Mesodermal cell (in vitro differentiated cells): Measurements from ENCODE around the gene HEPHL1.

Experiments used
- H3K27ac ChIP-seq: 2 replicates; pipeline ENCODE4 v1.7.0; 2013; ENCODE audit warnings: mild to moderate bottlenecking, low read depth, low read length, moderate library complexity; ENCODE audit not compliant: severe bottlenecking
- H3K36me3 ChIP-seq: 2 replicates; pipeline ENCODE4 v1.7.1; 2013; ENCODE audit warnings: mild to moderate bottlenecking, low read length, moderate library complexity; ENCODE audit not compliant: control insufficient read depth, insufficient read depth
- H3K4me1 ChIP-seq: one replicate; pipeline ENCODE4 v1.7.1; 2013; ENCODE audit warnings: mild to moderate bottlenecking, low read length; ENCODE audit not compliant: insufficient read depth, control insufficient read depth, poor library complexity, severe bottlenecking
- H3K4me3 ChIP-seq: 2 replicates; pipeline ENCODE4 v1.7.0; 2013; ENCODE audit warnings: low read length, control low read depth, mild to moderate bottlenecking; ENCODE audit not compliant: insufficient read depth, poor library complexity, severe bottlenecking; ENCODE audit errors: extremely low read depth
- H3K9me3 ChIP-seq: 2 replicates; pipeline ENCODE4 v1.7.1; 2013; ENCODE audit warnings: mild to moderate bottlenecking, low read length, moderate library complexity; ENCODE audit not compliant: control insufficient read depth
- WGBS, 2 experiments: methylation state at CpG; one replicate each; pipeline ENCODE4 v1.1.5; 2013; ENCODE audit warnings: missing lambda C conversion rate in 2 of 2; ENCODE audit not compliant: insufficient coverage in 2 of 2; 5-methylcytosine and 5-hydroxymethylcytosine counted together

HEPHL1 gene

DNA sequence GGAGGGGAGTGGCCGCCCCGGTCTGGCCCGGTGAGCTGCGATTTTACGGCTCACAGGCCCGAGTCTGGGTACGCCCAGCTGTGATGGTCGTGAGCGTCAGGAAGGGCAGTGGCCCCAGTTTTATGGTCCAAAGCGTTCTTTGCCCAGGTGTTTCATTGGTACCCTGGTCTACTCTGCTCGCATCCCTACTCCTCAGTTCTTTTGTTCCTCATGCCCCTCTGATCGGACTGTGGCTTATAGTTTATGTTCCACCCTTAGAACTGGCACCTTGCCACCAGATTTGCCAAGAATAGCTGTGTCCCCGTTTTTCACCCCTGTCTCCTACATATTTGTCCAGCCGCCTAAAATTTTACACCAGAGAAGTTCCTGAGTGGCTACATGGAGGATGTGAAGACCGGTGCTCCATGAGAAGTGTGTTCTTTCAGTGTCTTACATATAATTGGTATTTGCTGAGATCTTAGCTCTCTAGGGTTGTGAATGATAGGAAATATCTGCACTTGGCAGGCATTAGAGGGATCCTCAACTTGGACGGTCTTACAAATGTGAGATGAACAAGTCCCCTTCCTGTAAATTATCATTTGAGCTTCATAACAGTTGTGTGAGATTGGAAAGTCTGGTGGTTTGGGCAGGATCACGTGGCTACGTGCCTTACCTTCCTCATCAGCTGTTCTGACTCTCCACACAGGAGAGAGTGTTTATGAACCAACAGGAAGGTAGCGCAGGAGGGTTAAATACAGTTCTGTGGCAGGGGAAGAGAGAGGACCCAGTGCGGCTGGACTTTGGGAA is 108.6 kb downstream of the HEPHL1 start:
- Histone ChIP-seq H3K4me3 (peak overlapping the region; percentile 77), H3K9me3 (no peaks in the 10 kb centered on the region), H3K27ac (peak overlapping the region; percentile 96), H3K36me3 (no peaks in the 10 kb centered on the region), H3K4me1 (peaks cover 37% of the 10 kb centered on the region)
- WGBS, 2 experiments = 11 to 14% methylated on average over 14 to 15 of the region's 20 CpGs

GRCh38 chr11:94130298-94131046 is 109.3 kb downstream of the HEPHL1 start:
- Histone ChIP-seq H3K27ac (no peak overlapping the region), H3K4me1 (peaks cover 44% of the 10 kb centered on the region), H3K9me3 (no peaks in the 10 kb centered on the region), H3K36me3 (no peaks in the 10 kb centered on the region), H3K4me3 (peak overlapping the region; percentile 77)
- 80 to 87% methylated on average over 5 to 7 of the region's 7 CpGs for WGBS, 2 experiments

DNA sequence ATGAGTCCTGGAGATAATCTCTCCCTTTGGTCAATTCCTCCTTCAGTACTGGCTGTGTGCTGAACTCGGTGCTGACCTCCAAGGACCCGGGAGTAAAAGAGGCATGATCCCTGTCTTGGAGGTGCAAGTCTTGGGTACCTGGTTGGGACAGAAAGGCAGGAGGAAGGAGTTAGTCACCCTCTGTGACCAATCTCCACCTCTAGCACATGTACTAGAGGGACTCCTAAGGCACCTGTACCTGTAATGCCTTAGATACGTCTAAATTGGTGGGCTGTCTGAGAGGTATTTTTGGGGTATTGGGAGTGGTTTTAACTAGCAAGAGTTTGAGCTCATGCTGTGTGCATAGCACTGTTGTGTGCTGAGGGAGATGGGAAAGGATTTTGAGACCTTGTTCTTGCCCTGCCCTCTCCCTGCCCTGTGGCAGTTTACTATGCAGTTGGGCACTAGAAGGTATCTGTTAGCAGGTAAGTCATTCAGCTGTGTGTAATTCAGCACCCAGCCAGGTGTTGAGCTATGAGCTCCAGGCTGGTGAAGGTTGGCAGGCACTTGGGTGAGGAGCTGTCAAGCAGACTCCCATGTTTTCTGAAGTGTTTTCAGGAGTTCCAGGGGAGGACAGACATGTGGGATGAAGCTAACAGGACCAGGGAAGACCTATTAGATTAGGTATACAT is 110.0 kb downstream of the HEPHL1 start:
- Histone ChIP-seq H3K9me3 (no peaks in the 10 kb centered on the region), H3K27ac (no peak overlapping the region), H3K4me3 (no peak overlapping the region), H3K4me1 (peaks cover 51% of the 10 kb centered on the region), H3K36me3 (no peaks in the 10 kb centered on the region)
- WGBS, 2 experiments = 67 to 83% methylated on average over 1 of the region's 3 CpGs

DNA sequence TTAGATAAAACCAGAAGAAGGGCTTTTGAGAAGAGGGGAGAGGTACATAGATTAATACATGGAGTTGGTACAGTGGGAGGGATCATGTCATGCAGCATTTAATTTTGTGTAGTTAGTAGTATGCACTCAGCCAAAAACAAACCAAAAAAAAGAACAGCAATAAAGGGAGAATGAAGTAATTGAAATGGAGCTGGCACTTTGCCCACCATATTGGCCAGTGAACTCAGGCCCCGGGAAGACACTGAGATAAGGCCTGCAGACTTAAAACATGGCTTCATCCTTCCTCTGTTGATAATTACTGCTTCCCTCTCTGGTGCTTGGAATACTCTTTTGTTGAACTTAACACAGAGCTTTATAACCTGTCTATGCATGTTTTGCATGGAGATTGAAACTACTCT is 110.6 kb downstream of the HEPHL1 start:
- 67 to 100% methylated on average over 1 of the region's 1 CpG for WGBS, 2 experiments
- H3K4me3 ChIP-seq = no peak overlapping the region
- H3K27ac ChIP-seq = no peak overlapping the region
- H3K9me3 ChIP-seq = no peaks in the 10 kb centered on the region
- peaks cover 54% of the 10 kb centered on the region for H3K4me1 ChIP-seq
- H3K36me3 ChIP-seq = no peaks in the 10 kb centered on the region

DNA sequence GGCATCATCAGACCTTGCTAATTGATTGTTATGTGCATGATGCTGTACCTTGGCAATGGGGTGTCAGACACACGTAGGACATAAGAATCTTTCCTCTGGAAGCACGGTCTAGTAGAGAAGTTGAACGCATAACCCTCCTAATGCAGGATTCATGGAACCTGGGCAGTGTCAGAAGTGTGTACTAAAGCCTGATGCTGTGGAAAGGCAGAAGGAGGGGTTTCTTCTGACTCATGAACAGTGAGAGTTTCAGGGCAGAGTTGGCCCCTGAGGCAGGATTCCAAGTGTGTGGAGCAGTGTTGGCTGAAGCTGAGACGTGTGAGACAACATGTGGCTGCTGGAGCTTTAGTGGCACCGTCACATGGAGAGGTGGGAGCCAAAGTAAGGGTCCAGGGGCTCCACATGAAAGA is 111.0 kb downstream of the HEPHL1 start:
- H3K4me3 ChIP-seq = no peak overlapping the region
- peak overlapping the region; percentile 36 for H3K27ac ChIP-seq
- peaks cover 54% of the 10 kb centered on the region for H3K4me1 ChIP-seq
- 88 to 93% methylated on average over 5 of the region's 5 CpGs for WGBS, 2 experiments
- H3K9me3 ChIP-seq = no peaks in the 10 kb centered on the region
- no peaks in the 10 kb centered on the region for H3K36me3 ChIP-seq

- Histone ChIP-seq H3K4me1 (peaks cover 48% of the 10 kb centered on the region), H3K9me3 (no peaks in the 10 kb centered on the region)
- 100% methylated on average over 2 of the region's 4 CpGs; no CpG with 5 or more reads in 1 of the 2 experiments for WGBS, 2 experiments
These were observed 111.8 kb downstream of the HEPHL1 start for GRCh38 chr11:94132823-94133408.

DNA sequence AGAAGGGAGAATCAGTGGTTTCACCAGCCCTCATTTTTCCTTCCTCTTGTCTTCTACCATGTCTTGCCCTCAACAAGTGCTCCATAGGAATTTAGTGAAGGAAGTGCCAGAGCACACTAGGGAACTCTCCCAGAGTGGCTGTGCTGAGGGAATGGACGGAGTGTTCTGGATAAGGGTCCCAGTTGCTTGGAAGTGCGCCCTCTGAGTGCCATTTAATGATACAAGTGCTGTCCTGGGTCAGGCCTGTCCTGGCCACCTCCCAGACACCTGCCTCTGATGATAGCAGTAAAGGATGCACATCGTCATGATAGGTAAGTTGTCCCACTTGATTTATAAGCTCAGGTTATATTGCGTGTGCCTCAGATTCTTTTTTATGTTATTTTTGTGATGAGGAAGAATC is 112.6 kb downstream of the HEPHL1 start:
- 89 to 95% methylated on average over 4 of the region's 4 CpGs for whole genome bisulfite sequencing, 2 experiments
- H3K9me3 ChIP-seq = no peaks in the 10 kb centered on the region
- no peaks in the 10 kb centered on the region for H3K36me3 ChIP-seq
- peaks cover 47% of the 10 kb centered on the region for H3K4me1 ChIP-seq
- no peak overlapping the region for H3K4me3 ChIP-seq
- H3K27ac ChIP-seq = no peak overlapping the region

More at GRCh38 chr11:94132823-94133408, 111.8 kb downstream of the HEPHL1 start:
- Histone ChIP-seq H3K4me3 (no peak overlapping the region), H3K36me3 (no peaks in the 10 kb centered on the region), H3K27ac (no peak overlapping the region)

DNA sequence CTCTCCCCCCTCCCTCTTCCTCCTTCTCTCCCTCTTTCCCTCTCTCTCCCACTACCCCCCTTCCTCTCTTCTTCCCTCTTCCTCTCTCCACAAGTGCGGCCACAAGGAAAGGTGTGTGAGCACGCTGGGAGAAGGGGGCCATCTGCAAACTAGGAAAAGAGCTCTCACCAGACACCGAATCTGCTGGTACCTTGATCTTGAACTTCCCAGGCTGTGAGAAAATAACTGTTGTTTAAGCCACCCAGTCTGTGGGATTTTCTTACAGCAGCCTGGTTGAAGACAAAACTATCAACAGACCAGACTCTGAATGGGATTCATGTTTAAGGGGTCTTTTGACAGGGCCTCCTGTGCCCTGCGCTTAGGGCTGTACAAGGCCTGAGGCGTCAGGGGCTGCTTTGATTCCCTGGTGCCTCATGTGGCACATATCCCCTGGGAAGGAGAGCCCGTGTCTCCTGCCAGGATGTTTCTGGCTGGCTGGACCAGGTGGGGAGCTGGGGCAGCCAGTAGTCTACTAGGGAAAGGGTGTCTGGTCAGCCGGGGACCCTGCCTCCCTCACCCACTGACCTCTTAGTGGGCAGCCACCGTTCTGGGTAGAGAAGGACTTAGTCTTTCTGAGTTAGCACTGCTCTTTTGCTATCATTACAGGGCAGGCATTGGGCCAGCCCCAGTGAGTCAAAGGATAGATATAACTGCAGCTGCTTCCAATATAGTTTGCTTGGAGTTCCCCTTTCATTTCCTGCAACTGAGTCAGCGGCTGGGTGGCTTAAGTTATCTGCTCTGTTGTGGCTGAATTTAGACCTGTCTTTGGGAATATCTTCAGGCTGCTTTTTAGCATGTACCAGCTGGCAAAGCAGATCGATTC is 113.7 kb downstream of the HEPHL1 start:
- Histone ChIP-seq H3K36me3 (no peaks in the 10 kb centered on the region), H3K9me3 (no peaks in the 10 kb centered on the region), H3K4me1 (peaks cover 50% of the 10 kb centered on the region), H3K4me3 (no peak overlapping the region), H3K27ac (peak overlapping the region; percentile 75)
- WGBS, 2 experiments = 90 to 92% methylated on average over 4 to 6 of the region's 10 CpGs

DNA sequence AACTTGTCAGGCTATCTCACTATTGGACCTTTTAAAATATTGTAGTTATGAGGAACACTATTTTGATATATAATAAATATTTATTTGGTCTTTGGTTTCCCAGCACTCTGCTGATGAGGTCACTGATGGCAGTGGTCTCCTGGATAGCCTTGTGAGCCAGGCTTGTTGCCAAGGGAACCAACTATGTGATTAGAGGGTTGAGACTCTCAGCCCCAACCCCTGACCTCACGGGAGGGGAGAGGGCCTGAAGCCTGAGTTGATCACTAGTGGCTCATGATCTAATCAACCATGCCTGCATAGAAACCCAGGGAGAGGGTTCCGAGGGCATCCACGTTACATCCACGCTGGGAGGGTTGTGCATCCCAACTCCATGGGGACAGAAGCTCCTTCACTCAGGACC is 118.3 kb downstream of the HEPHL1 start:
- no peak overlapping the region for H3K27ac ChIP-seq
- WGBS, 2 experiments = 58 to 69% methylated on average over 4 of the region's 4 CpGs
- H3K4me1 ChIP-seq = peaks cover 48% of the 10 kb centered on the region

More for the DNA sequence above, 118.3 kb downstream of the HEPHL1 start:
- Histone ChIP-seq H3K4me3 (no peak overlapping the region), H3K9me3 (no peaks in the 10 kb centered on the region), H3K36me3 (no peaks in the 10 kb centered on the region)
